H9 (cell line): Measurements from ENCODE around the gene NCKAP5. TPM values are rescaled to one million over a fixed set of nuclear protein-coding genes. Genes with fewer than 3 reads are reported as not detected.

ENCODE experiments used
- DNase-seq: peaks from one replicate; pipeline ENCODE4 v3.0.0-alpha.2; 2017
- H2AFZ ChIP-seq: one replicate; pipeline ENCODE4 v1.6.1; 2013; ENCODE audit warnings: mild to moderate bottlenecking, low read length, control low read depth, moderate library complexity
- H2AK5ac ChIP-seq: 2 replicates; pipeline ENCODE4 v1.6.1; 2013; ENCODE audit warnings: low read length, control low read depth, mixed read lengths; ENCODE audit not compliant: insufficient read length
- H2BK120ac ChIP-seq: one replicate; pipeline ENCODE4 v1.6.1; 2013; ENCODE audit warnings: low read depth, mild to moderate bottlenecking, low read length, control low read depth, inconsistent platforms; ENCODE audit not compliant: poor library complexity, severe bottlenecking
- H2BK12ac ChIP-seq: 2 replicates; pipeline ENCODE4 v1.6.1; 2013; ENCODE audit warnings: low read length, control low read depth, mixed read lengths, low read depth; ENCODE audit not compliant: insufficient read length
- H2BK15ac ChIP-seq: 2 replicates; pipeline ENCODE4 v1.6.1; 2013; ENCODE audit warnings: low read depth, low read length, control low read depth
- H2BK20ac ChIP-seq: one replicate; pipeline ENCODE4 v1.6.1; 2013; ENCODE audit warnings: low read depth, mild to moderate bottlenecking, low read length, control low read depth, inconsistent platforms; ENCODE audit not compliant: poor library complexity, severe bottlenecking
- H2BK5ac ChIP-seq: 2 replicates; pipeline ENCODE4 v1.6.1; 2013; ENCODE audit warnings: low read length, control low read depth, mixed read lengths; ENCODE audit not compliant: insufficient read length
- H3K14ac ChIP-seq: 2 replicates; pipeline ENCODE4 v1.6.1; 2013; ENCODE audit warnings: low read length, control low read depth; ENCODE audit not compliant: insufficient read depth
- H3K18ac ChIP-seq: 2 replicates; pipeline ENCODE4 v1.6.1; 2013; ENCODE audit warnings: low read depth, mild to moderate bottlenecking, mixed read lengths, low read length, control low read depth; ENCODE audit not compliant: insufficient read length
- H3K23ac ChIP-seq: 2 replicates; pipeline ENCODE4 v1.6.1; 2013; ENCODE audit warnings: low read length, control low read depth, mixed read lengths, low read depth; ENCODE audit not compliant: insufficient read length
- H3K23me2 ChIP-seq: 2 replicates; pipeline ENCODE4 v1.6.1; 2013; ENCODE audit warnings: low read depth, mild to moderate bottlenecking, mixed read lengths, low read length, control low read depth; ENCODE audit not compliant: insufficient read length, poor library complexity, severe bottlenecking
- H3K27ac ChIP-seq: 2 replicates; pipeline ENCODE4 v1.5.1; 2013; ENCODE audit warnings: low read length, control low read depth, mixed read lengths, low read depth; ENCODE audit not compliant: insufficient read length
- H3K27me3 ChIP-seq: 2 replicates; pipeline ENCODE4 v1.6.1; 2013; ENCODE audit warnings: low read length, control low read depth, inconsistent platforms; ENCODE audit not compliant: insufficient read depth
- H3K4ac ChIP-seq: 2 replicates; pipeline ENCODE4 v1.6.1; 2013; ENCODE audit warnings: low read depth, mild to moderate bottlenecking, control low read depth, inconsistent platforms, low read length, moderate library complexity
- H3K4me1 ChIP-seq: 2 replicates; pipeline ENCODE4 v1.6.1; 2013; ENCODE audit warnings: low read length, control low read depth, inconsistent platforms; ENCODE audit not compliant: insufficient read depth
- H3K4me2 ChIP-seq: 2 replicates; pipeline ENCODE4 v1.6.1; 2013; ENCODE audit warnings: low read length, control low read depth, mixed read lengths; ENCODE audit not compliant: insufficient read length, insufficient read depth
- H3K56ac ChIP-seq: 2 replicates; pipeline ENCODE4 v1.6.1; 2013; ENCODE audit warnings: low read depth, mild to moderate bottlenecking, mixed read lengths, low read length, control low read depth; ENCODE audit not compliant: insufficient read length
- H3K79me1 ChIP-seq: 2 replicates; pipeline ENCODE4 v1.6.1; 2013; ENCODE audit warnings: low read depth, mild to moderate bottlenecking, moderate library complexity, low read length, control low read depth, inconsistent platforms; ENCODE audit not compliant: insufficient read depth, poor library complexity, severe bottlenecking
- H3K79me2 ChIP-seq: 2 replicates; pipeline ENCODE4 v1.6.1; 2013; ENCODE audit warnings: low read length, control low read depth, inconsistent platforms; ENCODE audit not compliant: insufficient read depth
- H3K9ac ChIP-seq: 2 replicates; pipeline ENCODE4 v1.6.1; 2013; ENCODE audit warnings: low read length, control low read depth, mixed read lengths; ENCODE audit not compliant: insufficient read length; ENCODE audit errors: extremely low read depth
- H3K9me3 ChIP-seq: one replicate; pipeline ENCODE4 v1.6.1; 2013; ENCODE audit warnings: low read depth, low read length, inconsistent platforms; ENCODE audit not compliant: control insufficient read depth
- H3T11ph ChIP-seq: one replicate; pipeline ENCODE4 v1.6.1; 2013; ENCODE audit warnings: mild to moderate bottlenecking, low read length, control low read depth, inconsistent platforms
- H4K20me1 ChIP-seq: one replicate; pipeline ENCODE4 v1.6.1; 2013; ENCODE audit not compliant: control insufficient read depth, insufficient read length, insufficient read depth
- H4K5ac ChIP-seq: 2 replicates; pipeline ENCODE4 v1.6.1; 2013; ENCODE audit warnings: low read depth, mild to moderate bottlenecking, mixed read lengths, low read length, control low read depth; ENCODE audit not compliant: insufficient read length
- H4K8ac ChIP-seq: replicated peaks from 2 replicates; pipeline ENCODE4 v1.6.1; 2013; ENCODE audit warnings: low read length, control low read depth, mixed read lengths, low read depth; ENCODE audit not compliant: insufficient read length
- H4K91ac ChIP-seq: 2 replicates; pipeline ENCODE4 v1.6.1; 2013; ENCODE audit warnings: low read depth, mild to moderate bottlenecking, moderate library complexity, mixed read lengths, low read length, control low read depth; ENCODE audit not compliant: insufficient read length
- H3K27ac Mint-ChIP-seq, 3 experiments: 2 replicates in 2 of 3; 3 replicates in 1 of 3; pipeline ENCODE4 v1.8.0; 2020 to 2021; ENCODE audit warnings: mixed read lengths in 3 of 3, mild to moderate bottlenecking in 1 of 3, moderate library complexity in 1 of 3
- H3K27me3 Mint-ChIP-seq: 2 replicates; pipeline ENCODE4 v1.8.0; 2021; ENCODE audit warnings: low read depth, mild to moderate bottlenecking, moderate library complexity, mixed read lengths
- H3K36me3 Mint-ChIP-seq, 3 experiments: 2 replicates in 2 of 3; 3 replicates in 1 of 3; pipeline ENCODE4 v1.8.0; 2020 to 2021; ENCODE audit warnings: low read depth in 3 of 3, mixed read lengths in 3 of 3; ENCODE audit not compliant: insufficient read depth in 1 of 3
- H3K4me1 Mint-ChIP-seq, 2 experiments: 2 replicates each; pipeline ENCODE4 v1.8.0; 2020; ENCODE audit warnings: mixed read lengths in 2 of 2
- H3K4me3 Mint-ChIP-seq, 2 experiments: 2 replicates in 1 of 2; 3 replicates in 1 of 2; pipeline ENCODE4 v1.8.0; 2020 to 2021; ENCODE audit warnings: mild to moderate bottlenecking in 2 of 2, mixed read lengths in 2 of 2, moderate library complexity in 1 of 2
- H3K9me3 Mint-ChIP-seq, 2 experiments: 2 replicates in 1 of 2; 3 replicates in 1 of 2; pipeline ENCODE4 v1.8.0; 2020; ENCODE audit warnings: mild to moderate bottlenecking in 2 of 2, mixed read lengths in 2 of 2, moderate library complexity in 1 of 2
- CTCF ChIP-seq: fragments of 200-600 bp; sonication (generic); conservative IDR thresholded peaks from 3 replicates; pipeline ENCODE4 v1.8.0; 2021; ENCODE audit warnings: antibody characterized with exemption, mild to moderate bottlenecking
- WGBS: extraction: QIAGEN DNeasy Blood & Tissue Kit; methylation state at CpG from one replicate; pipeline ENCODE4 v1.1.7; 2013; ENCODE audit warnings: missing lambda C conversion rate, low lambda C conversion rate, mixed read lengths; ENCODE audit not compliant: insufficient read length; ENCODE audit errors: extremely low coverage; 5-methylcytosine and 5-hydroxymethylcytosine counted together
- total RNA-seq: library from RNA; stranded (reverse); gene quantifications from 2 replicates; pipeline ENCODE4 v1.2.1, GENCODE V29; 2021

The NCKAP5 gene
- total RNA-seq, 1 experiment from 2014 or later, result 0.26 TPM

GRCh38 chr2:132877923-132878322 is 690.3 kb downstream of the NCKAP5 start:
- Histone ChIP-seq H3K79me1 (no peaks in the 10 kb centered on the region), H3K23me2 (no peaks in the 10 kb centered on the region), H3K18ac (no peak overlapping the region), H3K4ac (no peak overlapping the region), H4K8ac (no peak overlapping the region), H3T11ph (no peak overlapping the region), H3K9ac (no peak overlapping the region), H2BK15ac (no peak overlapping the region), H4K20me1 (no peaks in the 10 kb centered on the region), H3K56ac (no peak overlapping the region), H4K91ac (no peak overlapping the region), H4K5ac (no peak overlapping the region), H3K9me3 (no peaks in the 10 kb centered on the region), H3K27ac (no peak overlapping the region), H3K79me2 (no peaks in the 10 kb centered on the region), H3K27me3 (no peaks in the 10 kb centered on the region), H3K14ac (no peak overlapping the region; the same call in 1 of the 2 replicates), H2AFZ (no peak overlapping the region), H3K23ac (no peak overlapping the region), H2AK5ac (no peak overlapping the region), H2BK20ac (no peak overlapping the region), H2BK120ac (no peak overlapping the region), H3K4me2 (no peak overlapping the region), H2BK12ac (no peak overlapping the region), H3K4me1 (peaks cover 2% of the 10 kb centered on the region; the same call in 1 of the 2 replicates), H2BK5ac (no peak overlapping the region)
- DNase-seq, result no peak
- 100% methylated on average over 2 of the region's 9 CpGs for WGBS
- H3K9me3 Mint-ChIP-seq, result no peaks in the 10 kb centered on the region
- no peak overlapping the region for H3K27ac Mint-ChIP-seq
- no peaks in the 10 kb centered on the region for H3K36me3 Mint-ChIP-seq
- H3K27me3 Mint-ChIP-seq, result no peaks in the 10 kb centered on the region
- TF ChIP-seq CTCF, result no peak
- no peak overlapping the region for H3K4me3 Mint-ChIP-seq
- H3K4me1 Mint-ChIP-seq, result peaks cover 3 to 7% of the 10 kb centered on the region in 2 experiments
